DMS53 treated with DMSO at 0.1 percent for 48 hours (cell line): ENCODE measurements around the gene STAT6.

Experiments
- DNase-seq: peaks from one replicate; lab custom pipeline; 2025; ENCODE audit not compliant: unreplicated experiment; lab: John Stamatoyannopoulos, UW

STAT6 gene

GRCh38 chr12:57146092-57146491 is 34.9 kb upstream of the STAT6 start:
- DNase-seq, result no peak

GRCh38 chr12:57145460-57146059 is 34.4 kb upstream of the STAT6 start:
- DNase-seq, result no peak

- DNase-seq, result no peak
Observed at GRCh38 chr12:57143454-57143853, 32.3 kb upstream of the STAT6 start.

- DNase-seq, result no peak
Observed at GRCh38 chr12:57142727-57143126, 31.6 kb upstream of the STAT6 start.

- DNase-seq, result no peak
Observed at GRCh38 chr12:57142121-57142520, 31.0 kb upstream of the STAT6 start.

GRCh38 chr12:57141249-57141648 is 30.1 kb upstream of the STAT6 start:
- DNase-seq, result no peak

- no peak for DNase-seq
Observed at GRCh38 chr12:57139796-57140649, 28.9 kb upstream of the STAT6 start.

GRCh38 chr12:57138526-57139272 is 27.5 kb upstream of the STAT6 start:
- DNase-seq, result no peak

- DNase-seq, result no peak
Observed at GRCh38 chr12:57135527-57136326, 24.6 kb upstream of the STAT6 start.

GRCh38 chr12:57134949-57135348 is 23.8 kb upstream of the STAT6 start:
- no peak for DNase-seq

- DNase-seq, result no peak
Observed at GRCh38 chr12:57133916-57134315, 22.8 kb upstream of the STAT6 start.

- no peak for DNase-seq
Observed at GRCh38 chr12:57133013-57133569, 21.9 kb upstream of the STAT6 start.

GRCh38 chr12:57131896-57132744 is 21.0 kb upstream of the STAT6 start:
- DNase-seq, result no peak

GRCh38 chr12:57130941-57131340 is 19.8 kb upstream of the STAT6 start:
- no peak for DNase-seq

GRCh38 chr12:57129889-57130288 is 18.7 kb upstream of the STAT6 start:
- DNase-seq, result no peak

GRCh38 chr12:57129321-57129842 is 18.2 kb upstream of the STAT6 start:
- DNase-seq, result no peak

- DNase-seq, result no peak
Observed at GRCh38 chr12:57128519-57129247, 17.5 kb upstream of the STAT6 start.

GRCh38 chr12:57127726-57128518 is 16.8 kb upstream of the STAT6 start, which contains the start of gene LRP1:
TSS of gene LRP1 (plus strand) at chr12:57128483. CDS start at chr12:57128965, 482 bp downstream.
- peak; percentile 69 for DNase-seq
